GM18870 (cell line): Measurements from ENCODE around the gene MAP1S.

Source experiments
- ATAC-seq: cut with Tn5 transposase; IDR thresholded peaks from one replicate; pipeline ENCODE4 v1.9.1; 2021; ENCODE audit warnings: moderate library complexity; ENCODE audit not compliant: unreplicated experiment

MAP1S gene

GRCh38 chr19:17692566-17692965 lies 26.7 kb upstream of the MAP1S start:
- ATAC-seq, result no peak

DNA sequence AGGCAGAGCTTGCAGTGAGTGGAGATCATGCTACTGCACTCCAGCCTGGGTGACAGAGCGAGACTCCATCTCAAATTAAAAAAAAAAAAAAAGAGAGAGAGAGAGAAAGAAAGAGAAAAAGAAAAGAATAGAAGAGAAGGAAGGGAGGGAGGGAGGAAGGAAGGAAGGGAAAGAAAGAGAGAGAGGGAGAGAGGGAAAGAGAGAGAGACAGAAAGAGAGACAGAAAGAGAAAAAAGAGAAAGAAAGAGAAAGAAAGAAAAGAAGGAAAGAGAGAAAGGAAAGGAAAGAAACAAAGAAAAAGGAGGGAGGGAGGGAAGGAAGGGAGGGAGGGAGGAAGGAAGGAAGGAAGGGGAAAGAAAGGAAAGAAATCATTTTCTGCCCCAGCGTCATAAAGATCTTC lies 24.1 kb upstream of the MAP1S start:
- no peak for ATAC-seq

DNA sequence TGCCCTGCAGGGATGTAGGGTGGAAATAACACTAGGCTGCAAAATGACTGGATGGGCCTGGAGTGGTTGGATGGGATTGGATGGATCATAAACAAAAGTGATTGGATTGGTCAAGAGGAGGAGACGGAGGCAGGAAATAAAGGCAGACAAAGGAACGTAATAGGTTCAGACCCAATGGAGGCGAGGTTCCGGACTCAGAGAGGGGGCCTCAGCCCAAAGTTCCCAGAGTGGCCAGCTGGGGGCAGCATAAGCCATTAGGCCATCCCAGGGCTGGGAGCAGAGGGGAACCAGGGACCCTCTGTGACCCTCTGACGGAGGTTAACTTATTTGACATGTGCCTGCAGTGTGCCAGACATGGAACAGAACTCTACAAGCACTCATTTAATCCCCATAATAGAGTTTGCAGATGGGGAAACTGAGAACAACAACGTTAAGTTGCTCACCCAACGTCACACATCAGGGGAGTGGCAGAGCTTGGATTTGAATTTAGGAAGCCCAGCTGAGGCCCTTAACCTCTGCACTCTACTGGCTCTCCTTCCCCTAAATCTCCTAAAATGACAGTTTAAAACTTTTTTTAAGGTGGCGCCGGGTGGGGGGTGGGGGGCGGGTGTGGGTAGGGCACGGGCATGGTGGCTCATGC lies 15.3 kb upstream of the MAP1S start:
- no peak for ATAC-seq

DNA sequence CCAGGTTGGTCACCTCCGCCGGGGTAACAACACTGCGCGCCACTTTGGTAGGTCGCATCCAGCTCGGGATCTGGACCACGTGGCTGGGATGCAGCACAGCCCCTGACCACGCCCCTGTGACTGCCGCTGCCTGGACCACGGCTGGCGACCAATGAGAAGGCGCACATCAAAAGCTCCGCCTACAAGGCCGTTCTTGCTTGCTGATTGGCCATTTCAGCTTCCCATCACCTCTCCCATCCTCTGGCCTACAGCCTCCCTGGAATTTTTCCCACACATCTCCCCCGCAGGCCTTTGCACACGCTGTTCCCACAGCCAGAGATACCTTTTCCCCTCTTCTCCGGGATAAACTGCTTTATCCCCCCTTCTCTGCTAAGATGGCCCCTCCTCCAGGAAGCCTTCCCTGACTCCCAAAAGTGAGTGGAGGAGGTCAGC lies 12.5 kb upstream of the MAP1S start:
- ATAC-seq, result no peak

DNA sequence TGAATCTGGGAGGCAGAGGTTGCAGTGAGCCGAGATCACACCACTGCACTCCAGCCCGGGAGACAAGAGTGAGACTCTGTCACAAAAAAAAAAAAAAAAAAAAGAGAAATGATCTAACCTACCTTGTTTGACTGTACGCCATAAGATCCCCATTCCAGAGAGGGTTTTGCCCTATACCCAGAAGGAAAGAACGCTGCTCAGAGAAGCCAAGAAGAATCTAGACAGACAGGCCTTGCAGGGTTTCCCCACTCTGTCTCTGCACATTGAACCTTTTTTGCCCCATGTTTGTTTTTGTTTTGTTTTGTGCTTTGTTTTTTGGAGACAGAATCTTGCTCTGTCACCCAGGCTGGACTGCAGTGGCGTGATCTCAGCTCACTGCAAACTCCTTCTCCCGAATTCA lies 7.4 kb upstream of the MAP1S start:
- no peak for ATAC-seq

- no peak for ATAC-seq
Measured at GRCh38 chr19:17716309-17716929, 2.9 kb upstream of the MAP1S start.

GRCh38 chr19:17718550-17718946 lies 732 bp upstream of the MAP1S start:
- ATAC-seq, result no peak

GRCh38 chr19:17719730-17720400 lies 585 bp downstream of the MAP1S start:
- ATAC-seq, result no peak

DNA sequence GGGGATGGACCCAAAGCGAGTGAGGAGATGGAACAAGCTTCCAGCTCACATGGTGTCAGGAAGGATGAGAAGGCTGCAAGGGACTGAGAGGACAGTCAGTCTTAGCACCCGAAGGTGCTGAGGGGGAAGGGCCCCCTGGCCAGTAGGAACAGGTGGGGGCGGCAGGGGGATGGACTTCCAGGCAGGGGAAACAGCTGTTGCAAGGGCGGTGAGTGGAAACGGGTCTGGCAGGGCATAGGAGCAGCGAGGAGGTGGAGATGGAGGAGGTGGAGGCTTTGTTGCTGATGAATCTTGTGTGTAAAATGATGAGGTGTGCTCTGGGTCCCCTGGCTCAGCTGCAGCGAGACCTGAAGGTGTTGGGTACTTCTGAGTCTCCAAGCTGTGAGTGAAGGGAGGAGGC lies 1.2 kb downstream of the MAP1S start:
- no peak for ATAC-seq

GRCh38 chr19:17721111-17721628 lies 1.9 kb downstream of the MAP1S start:
- no peak for ATAC-seq

DNA sequence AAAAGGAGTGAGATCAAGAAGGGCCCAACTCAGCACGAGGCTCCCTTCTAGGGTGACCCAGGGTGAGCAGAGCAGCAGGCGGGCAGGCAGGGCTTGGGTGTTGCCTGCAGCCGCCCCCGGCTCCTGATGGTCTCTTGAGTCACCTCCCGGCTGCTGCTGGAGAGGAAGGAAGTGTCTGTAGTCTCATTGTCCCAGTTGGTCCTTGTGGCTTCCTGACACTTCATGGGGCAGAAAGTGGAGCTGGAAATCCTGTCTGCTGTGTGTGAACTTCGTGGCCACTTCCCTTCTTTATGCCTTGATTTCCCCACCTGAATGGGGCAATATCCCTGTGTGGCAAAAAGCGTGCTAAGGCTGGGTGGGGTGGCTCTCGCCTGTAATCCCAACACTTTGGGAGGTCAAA lies 2.5 kb downstream of the MAP1S start:
- no peak for ATAC-seq

DNA sequence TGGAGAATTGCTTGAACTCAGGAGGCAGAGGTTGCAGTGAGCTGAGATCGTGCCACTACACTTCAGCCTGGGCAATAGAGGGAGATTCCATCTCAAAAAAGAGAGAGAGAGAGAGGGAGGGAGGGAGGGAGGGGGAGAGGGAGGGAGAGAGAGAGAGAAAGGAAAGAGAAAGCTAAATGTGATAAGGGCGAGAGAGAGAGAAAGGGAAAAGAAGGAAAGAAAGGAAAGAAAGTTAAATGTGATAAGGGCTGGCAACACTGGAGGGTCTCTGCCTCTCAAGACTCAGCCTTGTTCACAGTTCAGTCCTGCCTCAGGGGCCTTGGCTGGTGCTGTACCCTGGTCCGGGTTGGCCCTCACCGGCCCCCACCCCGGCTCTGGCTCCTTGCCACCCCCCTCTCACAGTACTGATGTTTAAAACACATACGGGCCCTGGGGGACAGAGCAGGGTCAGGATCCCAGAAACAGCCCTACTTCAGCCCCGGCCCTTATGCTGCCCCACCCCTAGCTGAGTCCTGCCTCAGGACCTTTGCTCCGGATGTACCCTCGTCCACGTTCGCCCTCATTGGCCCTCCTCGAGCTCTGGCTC lies 3.5 kb downstream of the MAP1S start:
- ATAC-seq, result no peak

- ATAC-seq, result no peak
Measured at GRCh38 chr19:17724655-17725054, 5.4 kb downstream of the MAP1S start.

- no peak for ATAC-seq
Measured at GRCh38 chr19:17725422-17726078, 6.3 kb downstream of the MAP1S start.

DNA sequence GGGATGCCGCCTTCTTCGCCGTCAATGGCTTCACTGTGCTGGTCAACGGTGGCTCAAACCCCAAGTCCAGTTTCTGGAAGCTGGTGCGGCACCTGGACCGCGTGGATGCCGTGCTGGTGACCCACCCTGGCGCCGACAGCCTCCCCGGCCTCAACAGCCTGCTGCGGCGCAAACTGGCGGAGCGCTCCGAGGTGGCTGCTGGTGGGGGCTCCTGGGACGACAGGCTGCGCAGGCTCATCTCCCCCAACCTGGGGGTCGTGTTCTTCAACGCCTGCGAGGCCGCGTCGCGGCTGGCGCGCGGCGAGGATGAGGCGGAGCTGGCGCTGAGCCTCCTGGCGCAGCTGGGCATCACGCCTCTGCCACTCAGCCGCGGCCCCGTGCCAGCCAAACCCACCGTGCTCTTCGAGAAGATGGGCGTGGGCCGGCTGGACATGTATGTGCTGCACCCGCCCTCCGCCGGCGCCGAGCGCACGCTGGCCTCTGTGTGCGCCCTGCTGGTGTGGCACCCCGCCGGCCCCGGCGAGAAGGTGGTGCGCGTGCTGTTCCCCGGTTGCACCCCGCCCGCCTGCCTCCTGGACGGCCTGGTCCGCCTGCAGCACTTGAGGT lies 7.0 kb downstream of the MAP1S start:
- no peak for ATAC-seq

- ATAC-seq, result no peak
Measured at GRCh38 chr19:17726964-17727773, 7.9 kb downstream of the MAP1S start.

DNA sequence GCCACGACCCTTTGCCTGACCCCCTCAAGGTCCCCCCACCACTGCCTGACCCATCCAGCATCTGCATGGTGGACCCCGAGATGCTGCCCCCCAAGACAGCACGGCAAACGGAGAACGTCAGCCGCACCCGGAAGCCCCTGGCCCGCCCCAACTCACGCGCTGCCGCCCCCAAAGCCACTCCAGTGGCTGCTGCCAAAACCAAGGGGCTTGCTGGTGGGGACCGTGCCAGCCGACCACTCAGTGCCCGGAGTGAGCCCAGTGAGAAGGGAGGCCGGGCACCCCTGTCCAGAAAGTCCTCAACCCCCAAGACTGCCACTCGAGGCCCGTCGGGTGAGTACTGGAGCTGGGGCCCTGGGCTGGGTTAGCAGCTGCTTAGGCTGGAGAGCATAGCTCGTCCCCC lies 8.6 kb downstream of the MAP1S start:
- ATAC-seq, result no peak

DNA sequence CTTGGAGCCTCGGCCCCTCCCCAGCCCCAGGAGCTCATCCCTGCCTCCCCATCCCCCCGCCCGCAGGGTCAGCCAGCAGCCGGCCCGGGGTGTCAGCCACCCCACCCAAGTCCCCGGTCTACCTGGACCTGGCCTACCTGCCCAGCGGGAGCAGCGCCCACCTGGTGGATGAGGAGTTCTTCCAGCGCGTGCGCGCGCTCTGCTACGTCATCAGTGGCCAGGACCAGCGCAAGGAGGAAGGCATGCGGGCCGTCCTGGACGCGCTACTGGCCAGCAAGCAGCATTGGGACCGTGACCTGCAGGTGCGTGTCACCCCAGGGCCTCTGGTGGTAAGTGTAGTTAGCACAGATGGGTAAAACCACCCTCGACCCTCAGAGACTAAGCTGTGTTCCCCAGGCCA lies 13.8 kb downstream of the MAP1S start:
- ATAC-seq, result no peak

DNA sequence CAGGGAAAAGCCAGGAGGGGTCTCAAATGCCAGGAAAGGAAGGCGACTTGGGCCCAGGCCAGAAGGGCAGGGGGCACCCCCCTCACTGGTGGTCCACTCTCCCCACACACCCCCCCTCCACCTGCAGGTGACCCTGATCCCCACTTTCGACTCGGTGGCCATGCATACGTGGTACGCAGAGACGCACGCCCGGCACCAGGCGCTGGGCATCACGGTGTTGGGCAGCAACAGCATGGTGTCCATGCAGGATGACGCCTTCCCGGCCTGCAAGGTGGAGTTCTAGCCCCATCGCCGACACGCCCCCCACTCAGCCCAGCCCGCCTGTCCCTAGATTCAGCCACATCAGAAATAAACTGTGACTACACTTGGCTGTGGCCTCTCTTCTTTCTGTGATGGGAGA lies 14.9 kb downstream of the MAP1S start:
- no peak for ATAC-seq

DNA sequence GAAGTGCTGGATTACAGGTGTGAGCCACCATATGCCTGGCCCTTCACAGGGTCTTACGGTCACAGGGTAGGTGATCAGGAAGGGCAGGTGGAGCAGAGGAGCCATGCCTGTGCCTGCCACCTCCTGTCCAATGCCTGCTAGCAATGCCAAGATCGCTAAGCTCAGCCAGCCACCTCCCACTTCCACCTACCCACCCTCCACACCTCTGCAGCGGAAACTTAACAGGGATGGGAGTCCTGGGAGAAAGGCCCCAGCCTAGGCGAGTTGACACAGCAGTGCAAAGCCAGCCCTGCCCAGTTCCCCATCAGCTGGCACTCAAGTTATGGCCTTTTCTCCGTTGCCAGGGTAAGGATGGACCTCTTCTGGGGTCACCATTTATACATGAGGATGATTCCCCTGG lies 16.1 kb downstream of the MAP1S start:
- no peak for ATAC-seq
